Adrenal gland (tissue), 12 donors: ENCODE results near the gene SLC51B. TPM values are rescaled to one million over a fixed set of nuclear protein-coding genes. Genes with fewer than 3 reads are reported as not detected.

Experiments used
- DNase-seq, 7 donors: peaks; one replicate each; pipeline ENCODE4 v3.0.0-alpha.2; 2019 to 2020
- H3K27ac ChIP-seq, 5 donors: fragments of 200-600 bp; sonication (generic) in 4 of 5; 1 replicate in 3 of 5; 2 replicates in 2 of 5; pipeline versions ENCODE4 v1.5.1 to v1.8.0; 2016 to 2020; ENCODE audit warnings: mild to moderate bottlenecking in 1 of 5
- H3K27me3 ChIP-seq: fragments of 200-600 bp; 2 replicates; pipeline ENCODE4 v1.8.0; 2021
- H3K36me3 ChIP-seq, 2 donors: fragments of 200-600 bp; replicated peaks in 1 of 2; 1 replicate in 1 of 2; 2 replicates in 1 of 2; pipeline versions ENCODE4 v1.5.1 to v1.8.0; 2018 to 2022
- H3K4me1 ChIP-seq, 2 donors: fragments of 200-600 bp; replicated peaks in 1 of 2; 1 replicate in 1 of 2; 2 replicates in 1 of 2; pipeline versions ENCODE4 v1.5.1 to v1.8.0; 2018 to 2021
- H3K4me3 ChIP-seq, 4 donors: fragments of 200-600 bp; sonication (generic) in 3 of 4; one replicate each; pipeline ENCODE4 v1.5.1; 2016 to 2018
- H3K9me3 ChIP-seq, 3 donors: fragments of 200-600 bp; sonication (generic) in 1 of 3; replicated peaks in 1 of 3; 1 replicate in 2 of 3; 2 replicates in 1 of 3; pipeline versions ENCODE4 v1.5.1 to v1.8.0; 2016 to 2021
- CTCF ChIP-seq, 6 experiments: fragments of 450-650 bp in 4 of 6; fragments of 200-600 bp in 2 of 6; sonication (generic) in 1 of 6; IDR thresholded peaks; 1 replicate in 5 of 6; 2 replicates in 1 of 6; pipeline versions ENCODE4 v1.5.1 to v1.8.0; 2016 to 2021; ENCODE audit warnings: antibody characterized with exemption in 6 of 6, mild to moderate bottlenecking in 2 of 6, moderate library complexity in 1 of 6
- POLR2A ChIP-seq, 2 donors: fragments of 450-650 bp; IDR thresholded peaks; one replicate each; pipeline ENCODE4 v1.6.1; 2017; ENCODE audit warnings: antibody characterized with exemption in 2 of 2, mild to moderate bottlenecking in 2 of 2, moderate library complexity in 1 of 2
- WGBS, 4 donors: extraction: QIAGEN DNeasy Blood & Tissue Kit in 2 of 4; methylation state at CpG; one replicate each; pipeline versions ENCODE4 v1.1.5 to v1.1.7; 2013 to 2017; 5-methylcytosine and 5-hydroxymethylcytosine counted together
- intact Hi-C, 2 donors: fragments of 100-400 bp; cut with DNase I; formaldehyde crosslinking; loops; one replicate each; pipeline versions ENCODE4 v1.14.1 to v1.15.0; 2022 to 2023
- polyA plus RNA-seq, 3 donors: library from polyadenylated mRNA; stranded (reverse); fragments of 200-250 nt in 2 of 3; fragments of 350-450 nt in 1 of 3; fragmentation: Illumina TruSeq in 1 of 3; extraction: RNeasy Lipid Tissue Mini Kit (QIAGEN cat#74804) in 1 of 3; gene quantifications; one replicate each; pipeline ENCODE4 v1.2.3, GENCODE V29; 2013 to 2014
- total RNA-seq, 9 donors: library from RNA; depleted of rRNA in 4 of 9; stranded (reverse); fragments of >200 nt in 4 of 9; fragments of 120-200 nt in 1 of 9; fragmentation: NEBNext Ultra II Directional in 1 of 9; extraction: Animal tissue kit (Norgen Biotek cat#: 25700) in 1 of 9; gene quantifications; one replicate each; pipeline versions ENCODE4 v1.1.0 to v1.2.4, GENCODE V29; 2013 to 2023
- donor health status: healthy with polysubstance abuse.
- donor health status: Bipolar disorder and iron deficiency.
- donor health status: DM: yes; HTN: yes; CAD: no.
- donor health status: DM: no; HTN: no; CAD: no.
- donor health status: DM: no; HTN: no; CAD: no.
- donor health status: DM: yes; HTN: yes; CAD: no.

The SLC51B gene
- total and polyA plus RNA-seq, 12 donors = 0.32 to 3.1 (median 0.69) TPM; not detected in 3

GRCh38 chr15:65100442-65100841 lies 55.3 kb downstream of the SLC51B start:
- Histone ChIP-seq H3K4me1 (peaks cover 0 to 2% of the 10 kb centered on the region in 2 donors), H3K4me3 (no peak overlapping the region), H3K36me3 (peaks cover 0 to 31% of the 10 kb centered on the region in 2 donors), H3K27ac (no peak overlapping the region), H3K27me3 (no peaks in the 10 kb centered on the region), H3K9me3 (no peaks in the 10 kb centered on the region)
- intact Hi-C loops = loop anchor here in 1 of 2 donors (10.0 kb wide), 1 partner anchor 46 kb away; no protein-coding TSS in a partner anchor
- peak in 2 of 7 donors; percentile 13 to 47 for DNase-seq
- TF ChIP-seq POLR2A (IDR thresholded peaks at IDR 0.05) (no peak), CTCF (IDR thresholded peaks at IDR 0.05) (no peak)
- WGBS, 4 donors = 60 to 88% (median 82%) methylated on average over 6 to 7 of the region's 7 CpGs

GRCh38 chr15:65101411-65101890 lies 56.3 kb downstream of the SLC51B start:
- Histone ChIP-seq H3K27ac (no peak overlapping the region), H3K4me3 (no peak overlapping the region), H3K36me3 (peaks cover 0 to 41% of the 10 kb centered on the region in 2 donors), H3K4me1 (no peaks in the 10 kb centered on the region), H3K27me3 (no peaks in the 10 kb centered on the region), H3K9me3 (no peaks in the 10 kb centered on the region)
- peak; percentile 65 to 71 (median 69) for TF ChIP-seq CTCF (IDR thresholded peaks at IDR 0.05)
- TF ChIP-seq POLR2A (IDR thresholded peaks at IDR 0.05) = no peak
- peak; percentile 61 to 86 (median 69) for DNase-seq
- WGBS, 4 donors = 31 to 38% (median 35%) methylated on average over 9 of the region's 9 CpGs
- intact Hi-C loops = loop anchor here in 1 of 2 donors (10.0 kb wide), 1 partner anchor 47 kb away; no protein-coding TSS in a partner anchor

GRCh38 chr15:65101891-65102708 lies 56.9 kb downstream of the SLC51B start:
- 67 to 80% (median 77%) methylated on average over 20 to 75 of the region's 75 CpGs for WGBS, 4 donors
- TF ChIP-seq CTCF (IDR thresholded peaks at IDR 0.05) (no peak), POLR2A (IDR thresholded peaks at IDR 0.05) (no peak)
- DNase-seq = peak in 1 of 7 donors; percentile 20
- Histone ChIP-seq H3K27me3 (no peaks in the 10 kb centered on the region), H3K4me1 (no peaks in the 10 kb centered on the region), H3K27ac (no peak overlapping the region), H3K4me3 (no peak overlapping the region), H3K36me3 (peaks cover 0 to 38% of the 10 kb centered on the region in 2 donors), H3K9me3 (no peaks in the 10 kb centered on the region)
- intact Hi-C loops = loop anchor here in 1 of 2 donors (10.0 kb wide), 1 partner anchor 47 kb away; no protein-coding TSS in a partner anchor

- no peaks in the 10 kb centered on the region for H3K9me3 ChIP-seq
- DNase-seq = no peak
- no peak overlapping the region for H3K4me3 ChIP-seq
- peaks cover 0 to 30% of the 10 kb centered on the region in 2 donors for H3K36me3 ChIP-seq
- intact Hi-C loops = loop anchor here in 1 of 2 donors (10.0 kb wide), 1 partner anchor 48 kb away; no protein-coding TSS in a partner anchor
- H3K4me1 ChIP-seq = no peaks in the 10 kb centered on the region
- no peaks in the 10 kb centered on the region for H3K27me3 ChIP-seq
- H3K27ac ChIP-seq = no peak overlapping the region
- WGBS, 4 donors = 96 to 98% (median 97%) methylated on average over 3 of the region's 3 CpGs
- TF ChIP-seq POLR2A (IDR thresholded peaks at IDR 0.05) = no peak
- no peak for TF ChIP-seq CTCF (IDR thresholded peaks at IDR 0.05)
These were observed 57.7 kb downstream of the SLC51B start for GRCh38 chr15:65102912-65103311.
